MCF 10A (cell line): ENCODE measurements around the gene TRAPPC11. TPM values are rescaled to one million over a fixed set of nuclear protein-coding genes. Genes with fewer than 3 reads are reported as not detected.

Experiments used
- BruUV-seq: library from RNA; stranded (reverse); fragments of 400-500 nt; replicated peaks from 2 replicates; lab custom pipeline; 2021; lab: Mats Ljungman, UMichigan
- CTCF ChIA-PET: fragments of 300-600 bp; sonication (Branson Sonifier 250); formaldehyde crosslinking; extraction: SDS; loops from one replicate; lab custom pipeline; 2021; ENCODE audit warnings: antibody characterized with exemption, inconsistent platforms; lab: Yijun Ruan, JAX
- POLR2A ChIA-PET: fragments of 300-600, 350-650 bp; sonication (Branson Sonifier 250); formaldehyde crosslinking; extraction: SDS; loops from one replicate; lab custom pipeline; 2020; ENCODE audit warnings: antibody characterized with exemption, inconsistent platforms; lab: Yijun Ruan, JAX
- DNase-seq: peaks from one replicate; pipeline ENCODE4 v3.0.0-alpha.2; 2018; ENCODE audit not compliant: unreplicated experiment
- H3K27ac Mint-ChIP-seq: one replicate; pipeline ENCODE4 v1.8.0; 2022; ENCODE audit warnings: mild to moderate bottlenecking, low read depth, mixed read lengths; ENCODE audit not compliant: unreplicated experiment
- H3K27me3 Mint-ChIP-seq: one replicate; pipeline ENCODE4 v1.8.0; 2022; ENCODE audit warnings: mixed read lengths; ENCODE audit not compliant: insufficient read depth, unreplicated experiment
- H3K36me3 Mint-ChIP-seq: one replicate; pipeline ENCODE4 v1.8.0; 2022; ENCODE audit warnings: mild to moderate bottlenecking, moderate library complexity, mixed read lengths; ENCODE audit not compliant: insufficient read depth, unreplicated experiment
- H3K4me1 Mint-ChIP-seq: one replicate; pipeline ENCODE4 v1.8.0; 2022; ENCODE audit warnings: mixed read lengths; ENCODE audit not compliant: insufficient read depth, unreplicated experiment
- H3K4me3 Mint-ChIP-seq: one replicate; pipeline ENCODE4 v1.8.0; 2022; ENCODE audit warnings: mild to moderate bottlenecking, moderate library complexity, mixed read lengths; ENCODE audit not compliant: unreplicated experiment
- H3K9me3 Mint-ChIP-seq: one replicate; pipeline ENCODE4 v1.8.0; 2022; ENCODE audit warnings: mixed read lengths; ENCODE audit not compliant: unreplicated experiment
- intact Hi-C: fragments of 100-400 bp; cut with micrococcal nuclease; formaldehyde crosslinking; loops from 2 replicates; pipeline ENCODE4 v1.14.1; 2022
- total RNA-seq: library from RNA; stranded (reverse); gene quantifications from 2 replicates; pipeline ENCODE4 v1.2.3, GENCODE V29; 2022
- TF ChIP-seq, protein P1 (sequence below): fragments of 200-600 bp; IDR thresholded peaks from one replicate; pipeline ENCODE4 v1.8.0; 2022; ENCODE audit warnings: antibody characterized with exemption, mild to moderate bottlenecking; ENCODE audit not compliant: unreplicated experiment

TRAPPC11 gene
- total RNA-seq, 1 experiment from 2014 or later, result 29.4 TPM

DNA sequence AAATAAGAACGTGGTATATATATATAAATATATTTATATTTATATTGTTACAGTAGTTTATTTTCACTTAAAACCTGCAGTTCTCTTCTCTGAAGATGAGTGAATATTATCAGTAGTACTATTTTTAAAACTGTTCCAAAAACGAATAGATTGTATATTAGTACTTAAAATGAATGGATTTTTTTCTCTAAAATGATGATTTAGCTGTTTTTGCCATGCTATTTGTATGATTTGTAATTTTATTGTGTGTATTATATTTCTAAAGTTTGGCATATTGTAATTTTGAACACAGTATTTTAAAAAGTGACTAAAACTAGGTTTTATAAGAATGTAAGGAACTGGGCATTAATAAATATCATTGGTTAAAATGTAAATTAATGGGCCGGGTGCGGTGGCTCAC lies 22.0 kb downstream of the TRAPPC11 start:
- ChIA-PET CTCF (interaction anchor here (0.6 kb wide), 2 partner anchors 29 to 208 kb away, joined by 3 to 5 read pairs; no protein-coding TSS in a partner anchor), POLR2A (interaction anchor here (1.4 to 1.7 kb wide), 2 partner anchors 11 to 21 kb away, joined by 3 to 7 read pairs; partner anchors contain the start of genes RWDD4 and TRAPPC11)
- peaks cover 77% of the 10 kb centered on the region for H3K36me3 Mint-ChIP-seq
- no peaks in the 10 kb centered on the region for H3K9me3 Mint-ChIP-seq
- H3K4me3 Mint-ChIP-seq, result no peak overlapping the region
- H3K27me3 Mint-ChIP-seq, result no peaks in the 10 kb centered on the region
- no peak for DNase-seq
- intact Hi-C loops, result no loop called here
- no peak overlapping the region for H3K27ac Mint-ChIP-seq
- no peaks in the 10 kb centered on the region for H3K4me1 Mint-ChIP-seq
- TF ChIP-seq, protein P1, sequence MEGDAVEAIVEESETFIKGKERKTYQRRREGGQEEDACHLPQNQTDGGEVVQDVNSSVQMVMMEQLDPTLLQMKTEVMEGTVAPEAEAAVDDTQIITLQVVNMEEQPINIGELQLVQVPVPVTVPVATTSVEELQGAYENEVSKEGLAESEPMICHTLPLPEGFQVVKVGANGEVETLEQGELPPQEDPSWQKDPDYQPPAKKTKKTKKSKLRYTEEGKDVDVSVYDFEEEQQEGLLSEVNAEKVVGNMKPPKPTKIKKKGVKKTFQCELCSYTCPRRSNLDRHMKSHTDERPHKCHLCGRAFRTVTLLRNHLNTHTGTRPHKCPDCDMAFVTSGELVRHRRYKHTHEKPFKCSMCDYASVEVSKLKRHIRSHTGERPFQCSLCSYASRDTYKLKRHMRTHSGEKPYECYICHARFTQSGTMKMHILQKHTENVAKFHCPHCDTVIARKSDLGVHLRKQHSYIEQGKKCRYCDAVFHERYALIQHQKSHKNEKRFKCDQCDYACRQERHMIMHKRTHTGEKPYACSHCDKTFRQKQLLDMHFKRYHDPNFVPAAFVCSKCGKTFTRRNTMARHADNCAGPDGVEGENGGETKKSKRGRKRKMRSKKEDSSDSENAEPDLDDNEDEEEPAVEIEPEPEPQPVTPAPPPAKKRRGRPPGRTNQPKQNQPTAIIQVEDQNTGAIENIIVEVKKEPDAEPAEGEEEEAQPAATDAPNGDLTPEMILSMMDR, result no peak
- BruUV-seq, result no TSS peak

DNA sequence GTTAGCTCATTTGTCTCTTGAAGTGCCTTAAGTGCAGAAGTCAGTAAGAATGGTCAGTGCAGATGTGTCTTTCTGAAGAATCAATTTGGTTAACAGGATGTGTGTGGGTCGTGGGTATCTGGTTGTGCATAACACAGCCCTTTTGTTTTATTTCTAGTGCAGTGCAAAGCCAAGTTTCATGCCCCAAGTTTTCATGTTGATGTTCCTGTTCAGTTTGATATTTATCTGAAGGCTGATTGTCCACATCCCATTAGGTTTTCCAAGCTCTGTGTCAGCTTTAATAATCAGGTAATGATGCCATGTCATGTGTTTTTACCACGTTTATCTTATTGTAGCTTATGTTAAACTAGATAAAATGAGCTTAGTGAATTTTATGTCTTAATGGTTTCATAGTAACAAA lies 27.4 kb downstream of the TRAPPC11 start:
- Mint-ChIP-seq H3K9me3 (no peaks in the 10 kb centered on the region), H3K27me3 (no peaks in the 10 kb centered on the region), H3K4me3 (no peak overlapping the region), H3K27ac (no peak overlapping the region), H3K4me1 (no peaks in the 10 kb centered on the region), H3K36me3 (peaks cover 66% of the 10 kb centered on the region)
- POLR2A ChIA-PET, result interaction anchor here (1.1 kb wide), 1 partner anchor 9 kb away, joined by 3 read pairs; no protein-coding TSS in a partner anchor
- BruUV-seq, result no TSS peak
- CTCF ChIA-PET, result interaction anchor here (1.1 kb wide), 1 partner anchor 145 kb away, joined by 3 read pairs; no protein-coding TSS in a partner anchor
- intact Hi-C loops, result no loop called here
- TF ChIP-seq, protein P1, result no peak
- no peak for DNase-seq

DNA sequence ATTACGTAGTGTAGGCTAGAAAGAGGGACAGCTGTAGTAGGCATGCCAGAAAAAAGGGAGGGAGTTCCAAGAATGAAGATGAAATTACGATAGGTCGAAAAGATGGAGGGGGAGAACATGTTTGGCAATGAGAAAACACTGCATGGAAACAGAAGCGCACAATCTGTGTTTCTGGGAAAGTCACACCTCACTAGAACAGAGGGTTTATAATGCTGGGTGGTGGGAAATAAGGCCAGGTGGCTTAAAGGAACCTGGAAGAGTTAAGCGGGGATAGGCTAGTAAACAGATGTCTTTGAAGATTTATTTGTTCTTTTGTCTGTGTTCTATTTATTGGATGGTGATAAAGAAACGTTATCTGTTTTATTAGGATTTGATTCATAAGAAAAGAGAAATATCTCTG lies 29.1 kb downstream of the TRAPPC11 start:
- no peak for DNase-seq
- CTCF ChIA-PET, result no interaction called here
- H3K4me3 Mint-ChIP-seq, result no peak overlapping the region
- no peaks in the 10 kb centered on the region for H3K9me3 Mint-ChIP-seq
- H3K4me1 Mint-ChIP-seq, result no peaks in the 10 kb centered on the region
- no peak overlapping the region for H3K27ac Mint-ChIP-seq
- H3K36me3 Mint-ChIP-seq, result peaks cover 70% of the 10 kb centered on the region
- TF ChIP-seq, protein P1, result no peak
- intact Hi-C loops, result no loop called here
- no peaks in the 10 kb centered on the region for H3K27me3 Mint-ChIP-seq
- POLR2A ChIA-PET, result no interaction called here
- BruUV-seq, result no TSS peak

DNA sequence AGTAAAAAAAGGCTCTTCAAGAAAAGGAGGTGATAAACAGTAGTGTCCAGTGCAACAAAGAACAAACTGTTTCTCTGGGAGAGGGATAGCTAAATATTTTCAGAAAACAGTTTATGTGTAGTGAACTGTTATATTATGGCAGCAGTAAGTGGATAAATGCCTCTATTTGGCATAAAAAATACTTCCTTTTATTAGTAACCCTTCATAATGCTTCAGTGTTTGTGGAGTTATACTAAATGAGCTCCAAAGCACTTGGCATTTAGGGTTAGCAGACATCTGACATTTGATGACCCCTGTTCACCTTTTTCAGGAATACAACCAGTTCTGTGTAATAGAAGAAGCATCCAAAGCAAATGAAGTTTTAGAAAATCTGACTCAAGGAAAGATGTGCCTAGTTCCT lies 31.9 kb downstream of the TRAPPC11 start:
- Mint-ChIP-seq H3K27ac (no peak overlapping the region), H3K4me1 (no peaks in the 10 kb centered on the region), H3K4me3 (no peak overlapping the region), H3K27me3 (no peaks in the 10 kb centered on the region), H3K36me3 (peaks cover 69% of the 10 kb centered on the region), H3K9me3 (no peaks in the 10 kb centered on the region)
- ChIA-PET POLR2A (interaction anchor here (0.5 kb wide), 1 partner anchor 12 kb away, joined by 3 read pairs; no protein-coding TSS in a partner anchor), CTCF (no interaction called here)
- TF ChIP-seq, protein P1, result no peak
- no peak for DNase-seq
- intact Hi-C loops, result no loop called here
- no TSS peak for BruUV-seq
